Measurements from ENCODE around the gene ADGRB2. TPM values are rescaled to one million over a fixed set of nuclear protein-coding genes. Genes with fewer than 3 reads are reported as not detected.

The ADGRB2 gene
- total and polyA plus RNA-seq, 8 donors = 0.61 to 4.9 (median 1.9) TPM; not detected in 1

DNA sequence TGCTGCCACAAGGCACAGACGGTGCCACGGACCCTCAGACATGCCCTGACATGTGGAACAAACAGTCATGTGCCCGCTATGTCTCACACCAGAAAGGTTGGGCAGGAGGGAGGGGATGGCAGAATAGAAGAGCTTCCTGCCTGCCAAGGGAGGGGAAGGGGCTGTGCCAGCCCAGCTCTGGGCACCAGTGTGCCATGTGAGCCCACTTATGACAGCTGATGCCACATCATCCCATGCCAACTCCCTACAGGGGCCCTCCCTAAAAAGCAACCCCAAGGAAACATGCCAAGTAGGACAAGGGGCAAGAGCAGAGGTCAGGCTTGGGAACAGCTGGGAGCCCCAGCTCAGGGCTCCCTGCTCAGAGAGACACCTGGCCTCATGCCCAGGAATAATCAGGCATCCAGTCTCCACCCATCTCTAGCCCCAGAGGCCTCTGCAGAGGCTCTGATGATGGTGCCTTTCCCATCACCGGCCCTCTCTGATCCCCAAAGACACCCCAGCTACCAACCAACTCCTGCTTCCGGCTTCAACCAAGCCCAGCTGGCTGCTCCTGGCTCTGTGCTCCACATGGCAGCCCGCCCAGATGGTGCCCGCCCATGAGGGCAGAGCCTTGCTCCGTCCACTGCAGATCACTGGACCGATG, 10.3 kb downstream of the ADGRB2 start:
- no peak overlapping the region for H3K27ac ChIP-seq
- H3K9me3 ChIP-seq = no peaks in the 10 kb centered on the region
- intact Hi-C loops (cut with DNase I; ENCODE audit: low total_unique reads) = no loop called here
- H3K36me3 ChIP-seq = no peaks in the 10 kb centered on the region
- H3K27me3 ChIP-seq = peaks cover 0 to 3% (median 0%) of the 10 kb centered on the region in 3 donors
- TF ChIP-seq POLR2AphosphoS5 (IDR thresholded peaks at IDR 0.05) (no peak), POLR2A (IDR thresholded peaks at IDR 0.05) (no peak), EP300 (IDR thresholded peaks at IDR 0.05) (no peak)
- TF ChIP-seq, protein P1, sequence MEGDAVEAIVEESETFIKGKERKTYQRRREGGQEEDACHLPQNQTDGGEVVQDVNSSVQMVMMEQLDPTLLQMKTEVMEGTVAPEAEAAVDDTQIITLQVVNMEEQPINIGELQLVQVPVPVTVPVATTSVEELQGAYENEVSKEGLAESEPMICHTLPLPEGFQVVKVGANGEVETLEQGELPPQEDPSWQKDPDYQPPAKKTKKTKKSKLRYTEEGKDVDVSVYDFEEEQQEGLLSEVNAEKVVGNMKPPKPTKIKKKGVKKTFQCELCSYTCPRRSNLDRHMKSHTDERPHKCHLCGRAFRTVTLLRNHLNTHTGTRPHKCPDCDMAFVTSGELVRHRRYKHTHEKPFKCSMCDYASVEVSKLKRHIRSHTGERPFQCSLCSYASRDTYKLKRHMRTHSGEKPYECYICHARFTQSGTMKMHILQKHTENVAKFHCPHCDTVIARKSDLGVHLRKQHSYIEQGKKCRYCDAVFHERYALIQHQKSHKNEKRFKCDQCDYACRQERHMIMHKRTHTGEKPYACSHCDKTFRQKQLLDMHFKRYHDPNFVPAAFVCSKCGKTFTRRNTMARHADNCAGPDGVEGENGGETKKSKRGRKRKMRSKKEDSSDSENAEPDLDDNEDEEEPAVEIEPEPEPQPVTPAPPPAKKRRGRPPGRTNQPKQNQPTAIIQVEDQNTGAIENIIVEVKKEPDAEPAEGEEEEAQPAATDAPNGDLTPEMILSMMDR (IDR thresholded peaks at IDR 0.05) = no peak
- H3K4me3 ChIP-seq = no peak overlapping the region
- DNase-seq = peak; percentile 75 to 80
- H3K4me1 ChIP-seq = peaks cover 8 to 14% (median 12%) of the 10 kb centered on the region in 4 donors
- 41 to 52% (median 50%) methylated on average over 8 to 9 of the region's 9 CpGs for WGBS, 5 donors

DNA sequence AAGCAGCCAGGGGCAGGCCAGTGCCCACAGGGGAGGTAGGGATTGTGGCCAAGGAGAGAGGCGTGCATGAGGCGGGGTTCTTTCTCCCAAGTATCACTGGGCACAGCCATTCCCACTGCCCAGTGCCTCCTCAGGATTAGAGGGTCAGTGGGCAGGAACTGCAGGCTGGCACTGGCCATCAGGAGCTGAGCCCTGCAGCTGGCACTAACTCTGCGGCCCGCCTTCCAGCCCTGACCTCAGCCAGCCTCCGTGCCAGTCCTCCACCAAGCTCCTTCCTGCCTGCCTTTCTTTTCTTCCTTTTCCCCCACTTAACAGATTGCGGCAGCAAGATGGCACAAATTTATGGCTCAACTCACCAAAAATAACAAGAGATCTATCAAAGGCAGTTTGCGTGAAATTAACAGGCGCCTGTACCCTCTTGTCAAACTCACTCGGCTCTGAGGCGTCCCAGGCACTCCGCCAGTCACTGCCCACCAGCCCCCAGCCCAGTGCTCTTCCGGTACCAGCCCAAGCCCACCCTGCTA, 11.1 kb downstream of the ADGRB2 start:
- H3K9me3 ChIP-seq = no peaks in the 10 kb centered on the region
- WGBS, 5 donors = 75 to 92% (median 87%) methylated on average over 8 to 12 of the region's 12 CpGs
- no peak overlapping the region for H3K4me3 ChIP-seq
- peaks cover 0 to 3% (median 0%) of the 10 kb centered on the region in 3 donors for H3K27me3 ChIP-seq
- DNase-seq = no peak
- H3K27ac ChIP-seq = no peak overlapping the region
- TF ChIP-seq EP300 (IDR thresholded peaks at IDR 0.05) = no peak
- TF ChIP-seq, protein P1 (IDR thresholded peaks at IDR 0.05) = no peak
- no peak for TF ChIP-seq POLR2AphosphoS5 (IDR thresholded peaks at IDR 0.05)
- no peak for TF ChIP-seq POLR2A (IDR thresholded peaks at IDR 0.05)
- intact Hi-C loops (cut with DNase I; ENCODE audit: low total_unique reads) = no loop called here
- no peaks in the 10 kb centered on the region for H3K36me3 ChIP-seq
- H3K4me1 ChIP-seq = peaks cover 8 to 14% (median 12%) of the 10 kb centered on the region in 4 donors

DNA sequence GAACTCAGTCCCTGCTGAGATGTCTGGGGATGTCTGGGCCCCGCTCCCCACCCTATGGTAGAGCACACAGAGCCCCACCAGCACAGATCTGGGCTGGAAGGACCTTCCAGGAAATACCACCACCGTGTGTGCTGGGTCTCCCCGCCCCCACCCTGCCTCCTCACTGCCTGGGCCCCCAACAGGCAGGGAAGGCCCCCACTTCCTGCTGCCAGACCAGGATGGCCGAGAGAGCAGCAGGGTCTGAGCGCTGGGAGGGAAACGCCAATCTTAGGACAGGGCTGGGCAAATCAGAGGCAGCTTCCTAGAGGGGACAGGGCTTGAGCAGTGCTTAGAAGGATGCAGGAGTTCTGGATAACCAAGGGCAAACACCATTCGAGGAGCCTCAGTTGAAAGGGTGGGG, 11.9 kb downstream of the ADGRB2 start:
- no peaks in the 10 kb centered on the region for H3K36me3 ChIP-seq
- TF ChIP-seq, protein P1 (IDR thresholded peaks at IDR 0.05) = no peak
- no peak for TF ChIP-seq POLR2AphosphoS5 (IDR thresholded peaks at IDR 0.05)
- TF ChIP-seq EP300 (IDR thresholded peaks at IDR 0.05) = no peak
- TF ChIP-seq POLR2A (IDR thresholded peaks at IDR 0.05) = no peak
- no peak for DNase-seq
- no peak overlapping the region for H3K4me3 ChIP-seq
- H3K27ac ChIP-seq = no peak overlapping the region
- WGBS, 5 donors = 62 to 88% (median 66%) methylated on average over 5 to 7 of the region's 7 CpGs
- peaks cover 0 to 3% (median 0%) of the 10 kb centered on the region in 3 donors for H3K27me3 ChIP-seq
- H3K4me1 ChIP-seq = peaks cover 8 to 14% (median 12%) of the 10 kb centered on the region in 4 donors
- intact Hi-C loops (cut with DNase I; ENCODE audit: low total_unique reads) = no loop called here
- H3K9me3 ChIP-seq = no peaks in the 10 kb centered on the region

DNA sequence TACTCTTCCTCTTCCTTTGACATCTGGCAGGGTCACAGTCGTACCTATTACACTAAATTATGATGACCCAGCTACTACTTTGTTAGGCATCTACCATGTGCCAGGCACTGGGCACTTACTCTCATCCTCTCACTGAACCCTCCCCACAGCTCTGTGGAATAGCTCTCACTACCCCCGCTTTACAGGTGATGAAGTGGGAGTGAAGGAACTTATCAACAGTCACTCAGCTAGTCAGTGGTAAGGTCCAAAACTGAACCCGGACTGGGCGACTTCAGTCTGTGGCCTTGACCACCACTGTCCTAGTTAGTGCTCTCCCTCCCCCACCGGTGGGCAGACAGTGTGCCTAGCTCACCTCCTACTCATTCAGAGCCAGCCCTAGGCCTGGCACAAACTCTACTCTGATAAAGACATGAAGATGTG, 12.3 kb downstream of the ADGRB2 start:
- H3K4me3 ChIP-seq = no peak overlapping the region
- H3K4me1 ChIP-seq = peaks cover 8 to 14% (median 12%) of the 10 kb centered on the region in 4 donors
- H3K36me3 ChIP-seq = no peaks in the 10 kb centered on the region
- TF ChIP-seq, protein P1 (IDR thresholded peaks at IDR 0.05) = no peak
- TF ChIP-seq POLR2AphosphoS5 (IDR thresholded peaks at IDR 0.05) (no peak), POLR2A (IDR thresholded peaks at IDR 0.05) (no peak), EP300 (IDR thresholded peaks at IDR 0.05) (no peak)
- H3K27ac ChIP-seq = no peak overlapping the region
- 69 to 95% (median 80%) methylated on average over 4 to 5 of the region's 5 CpGs for WGBS, 5 donors
- intact Hi-C loops (cut with DNase I; ENCODE audit: low total_unique reads) = no loop called here
- peaks cover 0 to 3% (median 0%) of the 10 kb centered on the region in 3 donors for H3K27me3 ChIP-seq
- H3K9me3 ChIP-seq = no peaks in the 10 kb centered on the region
- DNase-seq = no peak
